Measurements from ENCODE around the gene RBM24.

RBM24 gene

DNA sequence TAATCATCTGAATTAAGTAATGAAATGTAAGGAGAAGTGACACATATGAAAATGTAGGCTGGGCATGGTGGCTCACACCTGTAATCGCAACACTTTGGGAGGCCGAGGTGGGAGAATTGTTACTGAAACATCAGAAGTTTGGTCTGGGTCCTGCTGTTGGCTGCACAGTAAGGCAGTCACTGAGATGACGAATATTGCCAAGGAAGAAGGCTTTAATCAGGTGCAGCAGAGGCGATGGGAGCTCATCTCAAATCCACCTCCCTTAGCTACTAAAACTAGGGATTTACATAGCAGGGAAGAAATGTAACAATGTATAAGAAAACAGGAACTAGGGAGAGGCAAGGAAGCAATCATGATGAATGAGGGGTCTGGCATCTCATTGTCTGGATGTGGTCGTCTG lies 50.1 kb downstream of the RBM24 start:
- TF ChIP-seq, protein P1, sequence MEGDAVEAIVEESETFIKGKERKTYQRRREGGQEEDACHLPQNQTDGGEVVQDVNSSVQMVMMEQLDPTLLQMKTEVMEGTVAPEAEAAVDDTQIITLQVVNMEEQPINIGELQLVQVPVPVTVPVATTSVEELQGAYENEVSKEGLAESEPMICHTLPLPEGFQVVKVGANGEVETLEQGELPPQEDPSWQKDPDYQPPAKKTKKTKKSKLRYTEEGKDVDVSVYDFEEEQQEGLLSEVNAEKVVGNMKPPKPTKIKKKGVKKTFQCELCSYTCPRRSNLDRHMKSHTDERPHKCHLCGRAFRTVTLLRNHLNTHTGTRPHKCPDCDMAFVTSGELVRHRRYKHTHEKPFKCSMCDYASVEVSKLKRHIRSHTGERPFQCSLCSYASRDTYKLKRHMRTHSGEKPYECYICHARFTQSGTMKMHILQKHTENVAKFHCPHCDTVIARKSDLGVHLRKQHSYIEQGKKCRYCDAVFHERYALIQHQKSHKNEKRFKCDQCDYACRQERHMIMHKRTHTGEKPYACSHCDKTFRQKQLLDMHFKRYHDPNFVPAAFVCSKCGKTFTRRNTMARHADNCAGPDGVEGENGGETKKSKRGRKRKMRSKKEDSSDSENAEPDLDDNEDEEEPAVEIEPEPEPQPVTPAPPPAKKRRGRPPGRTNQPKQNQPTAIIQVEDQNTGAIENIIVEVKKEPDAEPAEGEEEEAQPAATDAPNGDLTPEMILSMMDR (IDR thresholded peaks at IDR 0.05; ENCODE audit: extremely low read depth, insufficient read depth, missing control alignments), result no peak
- in situ Hi-C loops (cut with MboI; ENCODE audit: low pct_unique_long_range_greater_than_20kb, low sequenced_read_pairs, unreplicated experiment), result no loop called here
- no peak for DNase-seq (ENCODE audit: low spot score)

DNA sequence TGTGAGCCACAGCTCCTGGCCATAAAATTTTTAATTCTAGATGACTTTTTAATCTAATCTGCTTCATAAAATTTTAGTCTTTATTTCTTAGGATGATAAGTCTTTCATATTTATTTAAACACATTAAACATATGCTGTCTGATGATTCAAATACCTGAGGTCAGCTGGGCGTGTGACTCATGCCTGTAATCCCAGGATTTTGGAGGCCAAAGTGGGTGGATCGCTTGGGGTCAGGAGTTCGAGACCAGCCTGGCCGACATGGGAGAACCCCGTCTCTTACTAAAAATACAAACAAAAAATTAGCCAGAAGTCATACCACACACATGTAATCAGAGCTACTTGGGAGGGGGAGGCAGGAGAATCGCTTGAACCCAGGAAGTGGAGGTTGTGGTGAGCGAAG lies 53.1 kb downstream of the RBM24 start:
- in situ Hi-C loops (cut with MboI; ENCODE audit: low pct_unique_long_range_greater_than_20kb, low sequenced_read_pairs, unreplicated experiment), result no loop called here
- no peak for DNase-seq (ENCODE audit: low spot score)
- TF ChIP-seq, protein P1 (IDR thresholded peaks at IDR 0.05; ENCODE audit: extremely low read depth, insufficient read depth, missing control alignments), result no peak

DNA sequence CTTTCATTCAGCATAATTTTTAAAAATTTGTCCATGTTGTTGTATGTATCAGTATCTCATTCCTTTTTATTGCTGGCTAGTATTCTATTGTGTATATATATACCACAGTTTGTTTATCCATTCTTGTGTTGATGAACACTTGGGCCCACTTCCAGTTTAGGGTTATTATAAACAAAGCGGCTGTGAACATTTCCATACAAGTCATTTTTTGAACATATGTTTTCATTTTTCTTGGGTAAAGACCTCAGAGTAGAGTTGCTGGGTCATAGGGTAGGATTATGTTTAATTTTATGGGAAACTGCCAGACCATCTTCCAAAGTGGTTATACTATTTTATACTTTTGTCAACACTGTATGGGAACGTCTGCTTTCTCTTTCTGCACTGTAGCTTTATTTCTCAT lies 55.3 kb downstream of the RBM24 start:
- TF ChIP-seq, protein P1 (IDR thresholded peaks at IDR 0.05; ENCODE audit: extremely low read depth, insufficient read depth, missing control alignments), result no peak
- in situ Hi-C loops (cut with MboI; ENCODE audit: low pct_unique_long_range_greater_than_20kb, low sequenced_read_pairs, unreplicated experiment), result no loop called here
- no peak for DNase-seq (ENCODE audit: low spot score)

DNA sequence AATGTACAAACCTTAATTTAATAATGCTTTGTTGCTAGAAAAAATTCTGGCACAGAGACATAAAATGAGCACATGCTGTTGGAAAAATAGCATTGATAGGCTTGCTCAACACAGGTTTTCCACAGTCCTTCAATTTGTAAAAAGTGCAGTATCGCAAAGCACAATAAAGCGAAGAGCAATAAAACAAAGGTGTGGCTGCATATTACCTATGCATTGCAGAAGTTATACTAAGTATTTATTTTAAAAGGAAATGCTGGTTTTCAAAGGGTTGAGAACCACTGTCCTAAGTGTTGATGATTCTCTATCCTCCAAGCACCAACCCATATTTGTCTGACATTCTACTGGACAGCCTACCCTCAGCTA lies 58.1 kb downstream of the RBM24 start:
- in situ Hi-C loops (cut with MboI; ENCODE audit: low pct_unique_long_range_greater_than_20kb, low sequenced_read_pairs, unreplicated experiment), result no loop called here
- no peak for DNase-seq (ENCODE audit: low spot score)
- TF ChIP-seq, protein P1 (IDR thresholded peaks at IDR 0.05; ENCODE audit: extremely low read depth, insufficient read depth, missing control alignments), result no peak

DNA sequence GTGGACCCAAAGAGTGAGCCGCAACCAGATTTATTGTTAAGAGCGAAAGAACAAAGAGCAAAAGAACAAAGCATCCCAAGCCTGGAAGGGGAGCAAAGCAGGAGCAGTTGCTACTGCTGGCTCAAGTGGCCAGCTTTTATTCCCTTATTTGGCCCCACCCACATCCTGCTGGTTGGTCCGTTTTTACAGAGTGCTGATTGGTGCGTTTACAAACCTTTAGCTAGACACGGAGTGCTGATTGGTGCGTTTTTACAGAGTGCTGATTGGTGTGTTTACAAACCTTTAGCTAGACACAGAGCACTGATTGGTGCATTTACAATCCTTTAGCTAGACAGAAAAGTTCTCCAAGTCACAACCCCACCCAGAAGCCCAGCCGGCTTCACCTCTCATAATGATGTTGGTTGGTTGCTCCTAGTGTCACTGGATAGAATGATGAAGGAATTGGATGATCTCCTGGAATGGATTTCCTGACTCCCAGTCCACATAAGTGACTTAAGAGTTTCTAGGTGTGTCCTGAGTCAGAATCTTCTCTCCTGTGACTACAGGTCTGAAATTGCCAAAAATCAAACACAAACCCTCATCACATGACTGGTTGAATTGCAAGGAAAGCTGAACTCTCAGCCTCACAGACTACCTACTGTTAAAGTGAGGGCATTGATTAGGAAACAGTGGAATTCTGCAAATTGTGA lies 60.1 kb downstream of the RBM24 start:
- in situ Hi-C loops (cut with MboI; ENCODE audit: low pct_unique_long_range_greater_than_20kb, low sequenced_read_pairs, unreplicated experiment), result no loop called here

DNA sequence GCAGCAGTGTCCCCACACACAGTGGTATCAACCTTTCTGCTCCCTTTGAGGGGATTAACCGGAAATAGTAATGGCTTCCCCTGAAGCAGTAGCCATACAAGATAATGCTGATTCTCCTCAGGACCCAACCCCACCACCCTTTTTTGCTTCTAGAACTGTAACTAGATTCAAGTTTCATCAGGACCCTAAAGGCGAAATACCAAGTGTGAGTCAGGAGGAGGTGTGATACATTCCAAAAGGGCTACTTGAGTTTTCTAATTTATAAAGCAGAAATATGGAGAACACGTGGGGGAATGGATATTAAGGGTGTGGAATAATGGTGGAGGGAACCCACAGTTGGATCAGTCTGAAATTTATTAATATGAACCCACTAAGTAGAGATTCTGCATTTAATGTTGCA lies 60.7 kb downstream of the RBM24 start:
- DNase-seq (ENCODE audit: low spot score), result no peak
- in situ Hi-C loops (cut with MboI; ENCODE audit: low pct_unique_long_range_greater_than_20kb, low sequenced_read_pairs, unreplicated experiment), result no loop called here

More for the DNA sequence above, 60.1 kb downstream of the RBM24 start:
- no peak for DNase-seq (ENCODE audit: low spot score)
- TF ChIP-seq, protein P1 (IDR thresholded peaks at IDR 0.05; ENCODE audit: extremely low read depth, insufficient read depth, missing control alignments), result no peak

More for the DNA sequence above, 60.7 kb downstream of the RBM24 start:
- TF ChIP-seq, protein P1 (IDR thresholded peaks at IDR 0.05; ENCODE audit: extremely low read depth, insufficient read depth, missing control alignments), result no peak
